GM12878 (cell line): ENCODE results near the gene ZNF45. TPM values are rescaled to one million over a fixed set of nuclear protein-coding genes. Genes with fewer than 3 reads are reported as not detected.
A peak's percentile ranks its signal among the peaks of the same experiment; 100 is the strongest.

ENCODE experiments used
- ATF7 ChIP-seq: fragments of 450-650 bp; IDR thresholded peaks from 2 replicates; pipeline ENCODE4 v1.6.1; 2016; ENCODE audit warnings: low read depth, mild to moderate bottlenecking
- BCL11A ChIP-seq: IDR thresholded peaks from 2 replicates; pipeline ENCODE4 v1.6.1; 2011; ENCODE audit warnings: low read depth, low read length
- BHLHE40 ChIP-seq, 2 experiments: fragments of 450-650 bp in 1 of 2; IDR thresholded peaks; 2 replicates each; pipeline ENCODE4 v1.6.1; 2011 to 2017; ENCODE audit warnings: low read depth in 2 of 2, borderline replicate concordance in 1 of 2, improper control_type of control experiment in 1 of 2, low read length in 1 of 2, mild to moderate bottlenecking in 1 of 2
- BRCA1 ChIP-seq: IDR thresholded peaks from 2 replicates; pipeline ENCODE4 v1.6.1; 2011; ENCODE audit warnings: low read depth, low read length, improper control_type of control experiment
- CBFB ChIP-seq: IDR thresholded peaks from 2 replicates; pipeline ENCODE4 v1.6.1; 2016; ENCODE audit warnings: antibody characterized with exemption, low read depth
- CREB1 ChIP-seq: IDR thresholded peaks from 2 replicates; pipeline ENCODE4 v1.6.1; 2012; ENCODE audit warnings: low read depth, mild to moderate bottlenecking, inconsistent platforms
- GATAD2B ChIP-seq: fragments of 450-650 bp; conservative IDR thresholded peaks from 2 replicates; pipeline ENCODE4 v1.6.1; 2017; ENCODE audit warnings: low read depth, mild to moderate bottlenecking, moderate library complexity
- HCFC1 ChIP-seq: fragments of 150-350 bp; IDR thresholded peaks from 2 replicates; pipeline ENCODE4 v1.6.1; 2014; ENCODE audit warnings: low read length
- IKZF1 ChIP-seq: fragments of 450-650 bp; conservative IDR thresholded peaks from 2 replicates; pipeline ENCODE4 v1.6.1; 2017; ENCODE audit warnings: antibody characterized with exemption, mild to moderate bottlenecking
- MEF2B ChIP-seq: fragments of 450-650 bp; IDR thresholded peaks from 2 replicates; pipeline ENCODE4 v1.6.1; 2018; ENCODE audit warnings: mild to moderate bottlenecking, moderate library complexity; ENCODE audit not compliant: partially characterized antibody, poor library complexity, severe bottlenecking
- MXI1 ChIP-seq: fragments of 150-350 bp; IDR thresholded peaks from 2 replicates; pipeline ENCODE4 v1.6.1; 2011; ENCODE audit warnings: low read depth, mild to moderate bottlenecking, inconsistent platforms, low read length, improper control_type of control experiment
- NR2C1 ChIP-seq: fragments of 450-650 bp; IDR thresholded peaks from 2 replicates; pipeline ENCODE4 v1.6.1; 2017; ENCODE audit warnings: antibody characterized with exemption, mild to moderate bottlenecking, moderate library complexity
- POLR2A ChIP-seq: IDR thresholded peaks from 2 replicates; pipeline ENCODE4 v1.6.1; 2011; ENCODE audit warnings: low read depth, mild to moderate bottlenecking, low read length
- POLR2AphosphoS5 ChIP-seq: IDR thresholded peaks from 2 replicates; pipeline ENCODE4 v1.6.1; 2011; ENCODE audit warnings: mild to moderate bottlenecking, low read length, inconsistent platforms
- RUNX3 ChIP-seq: IDR thresholded peaks from 2 replicates; pipeline ENCODE4 v1.6.1; 2012; ENCODE audit warnings: low read length, inconsistent platforms
- SIN3A ChIP-seq: IDR thresholded peaks from 2 replicates; pipeline ENCODE4 v1.6.1; 2012; ENCODE audit warnings: low read depth, low read length, improper control_type of control experiment
- SMARCA5 ChIP-seq: fragments of 450-650 bp; IDR thresholded peaks from 2 replicates; pipeline ENCODE4 v1.6.1; 2017; ENCODE audit warnings: mild to moderate bottlenecking
- TCF12 ChIP-seq: IDR thresholded peaks from 2 replicates; pipeline ENCODE4 v1.6.1; 2011; ENCODE audit warnings: low read depth, mild to moderate bottlenecking, low read length
- ZNF207 ChIP-seq: fragments of 450-650 bp; IDR thresholded peaks from 2 replicates; pipeline ENCODE4 v1.6.1; 2014; ENCODE audit warnings: antibody characterized with exemption, mild to moderate bottlenecking, borderline replicate concordance
- polyA plus RNA-seq, 11 experiments: library from polyadenylated mRNA; depleted of rRNA in 4 of 11; unstranded in 6 of 11; stranded (reverse) in 5 of 11; fragments of >200 nt; fragmentation: Nextera tagmentation in 4 of 11; fragmentation: Illumina TruSeq in 1 of 11; extraction: Ambion mirVana in 4 of 11; extraction: Trizol in 1 of 11; gene quantifications; 1 replicate in 1 of 11; 2 replicates in 10 of 11; pipeline versions ENCODE4 v1.2.1 to v1.2.3, GENCODE V29; 2011 to 2016; ENCODE audit warnings: inconsistent platforms in 2 of 11, missing spikeins in 2 of 11, low read depth in 1 of 11
- total RNA-seq, 4 experiments: library from RNA; depleted of rRNA in 3 of 4; stranded (reverse); fragments of >200 nt in 3 of 4; fragmentation: Illumina TruSeq in 1 of 4; extraction: Trizol in 1 of 4; gene quantifications; 2 replicates each; pipeline versions ENCODE4 v1.2.1 to v1.2.3, GENCODE V29; 2013 to 2021
- TF ChIP-seq, protein P1 (sequence below): fragments of 450-650 bp; IDR thresholded peaks from 2 replicates; pipeline ENCODE4 v1.6.1; 2016; ENCODE audit warnings: mild to moderate bottlenecking, moderate library complexity, borderline replicate concordance
- TF ChIP-seq, protein P2 (sequence below): IDR thresholded peaks from 2 replicates; pipeline ENCODE4 v1.6.1; 2012; ENCODE audit warnings: low read depth, low read length, improper control_type of control experiment
- TF ChIP-seq, protein P3 (sequence below): IDR thresholded peaks from 2 replicates; pipeline ENCODE4 v1.6.1; 2012; ENCODE audit warnings: low read length, inconsistent platforms
- TF ChIP-seq, protein P4 (sequence below): IDR thresholded peaks from 2 replicates; pipeline ENCODE4 v1.6.1; 2011; ENCODE audit warnings: borderline replicate concordance, low read depth, mild to moderate bottlenecking, moderate library complexity, low read length; ENCODE audit not compliant: insufficient read depth, poor library complexity, severe bottlenecking

Gene ZNF45
- total and polyA plus RNA-seq, 10 of the 15 experiments (the other 5 are each of a cell fraction or from before 2014, with no cell fraction given), result 4.2 to 23.1 (median 15.9) TPM

DNA sequence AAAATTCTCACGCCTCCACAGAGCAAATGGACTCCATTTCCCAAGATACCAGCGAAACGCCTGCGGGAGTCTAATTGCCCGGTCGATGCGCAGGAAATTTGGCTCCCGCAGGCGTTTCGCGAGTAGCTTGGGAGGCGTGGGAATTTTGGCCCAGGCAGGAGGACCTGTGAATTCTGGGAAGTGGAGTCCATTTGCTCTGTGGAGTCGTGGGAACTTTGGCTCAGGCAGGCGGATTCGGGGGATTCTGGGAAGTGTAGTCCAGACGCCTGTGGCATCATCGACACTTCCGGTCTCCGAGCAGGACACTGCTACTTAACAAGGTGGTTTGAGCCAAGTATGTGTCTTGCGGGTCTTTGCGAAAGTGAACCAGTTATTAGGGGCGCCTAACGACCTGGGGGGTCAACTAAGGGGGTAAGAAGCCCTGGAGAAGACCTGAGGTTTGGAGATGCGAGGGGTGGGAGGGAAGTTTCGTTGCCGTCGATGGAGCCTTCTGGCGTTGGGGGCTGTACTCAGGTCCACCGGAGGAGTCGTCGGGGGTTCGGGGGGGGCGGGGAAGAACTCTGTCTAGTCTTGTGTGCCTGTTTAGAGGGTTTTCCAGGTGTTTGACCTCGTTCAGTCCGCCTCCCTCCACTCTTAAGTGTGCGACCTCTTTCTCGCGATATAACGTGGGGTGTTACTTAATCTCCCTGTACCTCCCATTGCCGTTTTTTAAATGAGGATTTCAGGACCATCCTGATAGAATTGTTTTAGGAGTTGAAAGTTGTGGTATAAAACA, 49.0 kb upstream of the ZNF45 start, which contains the start of gene ZNF155 (continued):
- TF ChIP-seq, protein P1, sequence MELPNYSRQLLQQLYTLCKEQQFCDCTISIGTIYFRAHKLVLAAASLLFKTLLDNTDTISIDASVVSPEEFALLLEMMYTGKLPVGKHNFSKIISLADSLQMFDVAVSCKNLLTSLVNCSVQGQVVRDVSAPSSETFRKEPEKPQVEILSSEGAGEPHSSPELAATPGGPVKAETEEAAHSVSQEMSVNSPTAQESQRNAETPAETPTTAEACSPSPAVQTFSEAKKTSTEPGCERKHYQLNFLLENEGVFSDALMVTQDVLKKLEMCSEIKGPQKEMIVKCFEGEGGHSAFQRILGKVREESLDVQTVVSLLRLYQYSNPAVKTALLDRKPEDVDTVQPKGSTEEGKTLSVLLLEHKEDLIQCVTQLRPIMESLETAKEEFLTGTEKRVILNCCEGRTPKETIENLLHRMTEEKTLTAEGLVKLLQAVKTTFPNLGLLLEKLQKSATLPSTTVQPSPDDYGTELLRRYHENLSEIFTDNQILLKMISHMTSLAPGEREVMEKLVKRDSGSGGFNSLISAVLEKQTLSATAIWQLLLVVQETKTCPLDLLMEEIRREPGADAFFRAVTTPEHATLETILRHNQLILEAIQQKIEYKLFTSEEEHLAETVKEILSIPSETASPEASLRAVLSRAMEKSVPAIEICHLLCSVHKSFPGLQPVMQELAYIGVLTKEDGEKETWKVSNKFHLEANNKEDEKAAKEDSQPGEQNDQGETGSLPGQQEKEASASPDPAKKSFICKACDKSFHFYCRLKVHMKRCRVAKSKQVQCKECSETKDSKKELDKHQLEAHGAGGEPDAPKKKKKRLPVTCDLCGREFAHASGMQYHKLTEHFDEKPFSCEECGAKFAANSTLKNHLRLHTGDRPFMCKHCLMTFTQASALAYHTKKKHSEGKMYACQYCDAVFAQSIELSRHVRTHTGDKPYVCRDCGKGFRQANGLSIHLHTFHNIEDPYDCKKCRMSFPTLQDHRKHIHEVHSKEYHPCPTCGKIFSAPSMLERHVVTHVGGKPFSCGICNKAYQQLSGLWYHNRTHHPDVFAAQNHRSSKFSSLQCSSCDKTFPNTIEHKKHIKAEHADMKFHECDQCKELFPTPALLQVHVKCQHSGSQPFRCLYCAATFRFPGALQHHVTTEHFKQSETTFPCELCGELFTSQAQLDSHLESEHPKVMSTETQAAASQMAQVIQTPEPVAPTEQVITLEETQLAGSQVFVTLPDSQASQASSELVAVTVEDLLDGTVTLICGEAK, result peak; percentile 85
- TF ChIP-seq GATAD2B, result peak; percentile 87
- peak in 1 of 2 experiments; percentile 52; a peak in 2 of 4 replicates for TF ChIP-seq BHLHE40 (IDR thresholded peaks at IDR 0.05; ENCODE audit: borderline replicate concordance in 1 of 2, low read depth in 2 of 2, low read length in 1 of 2)
- peak; percentile 63; the same call in 1 of the 2 replicates for TF ChIP-seq NR2C1
- peak; percentile 58; the same call in 1 of the 2 replicates for TF ChIP-seq ATF7
- TF ChIP-seq ZNF207, result 0 out of 2 replicates have a peak, but pooled peaks have one; percentile 81
- TF ChIP-seq, protein P2, sequence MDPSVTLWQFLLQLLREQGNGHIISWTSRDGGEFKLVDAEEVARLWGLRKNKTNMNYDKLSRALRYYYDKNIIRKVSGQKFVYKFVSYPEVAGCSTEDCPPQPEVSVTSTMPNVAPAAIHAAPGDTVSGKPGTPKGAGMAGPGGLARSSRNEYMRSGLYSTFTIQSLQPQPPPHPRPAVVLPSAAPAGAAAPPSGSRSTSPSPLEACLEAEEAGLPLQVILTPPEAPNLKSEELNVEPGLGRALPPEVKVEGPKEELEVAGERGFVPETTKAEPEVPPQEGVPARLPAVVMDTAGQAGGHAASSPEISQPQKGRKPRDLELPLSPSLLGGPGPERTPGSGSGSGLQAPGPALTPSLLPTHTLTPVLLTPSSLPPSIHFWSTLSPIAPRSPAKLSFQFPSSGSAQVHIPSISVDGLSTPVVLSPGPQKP, result peak; percentile 90
- TF ChIP-seq POLR2AphosphoS5, result peak; percentile 73
- TF ChIP-seq, protein P3, sequence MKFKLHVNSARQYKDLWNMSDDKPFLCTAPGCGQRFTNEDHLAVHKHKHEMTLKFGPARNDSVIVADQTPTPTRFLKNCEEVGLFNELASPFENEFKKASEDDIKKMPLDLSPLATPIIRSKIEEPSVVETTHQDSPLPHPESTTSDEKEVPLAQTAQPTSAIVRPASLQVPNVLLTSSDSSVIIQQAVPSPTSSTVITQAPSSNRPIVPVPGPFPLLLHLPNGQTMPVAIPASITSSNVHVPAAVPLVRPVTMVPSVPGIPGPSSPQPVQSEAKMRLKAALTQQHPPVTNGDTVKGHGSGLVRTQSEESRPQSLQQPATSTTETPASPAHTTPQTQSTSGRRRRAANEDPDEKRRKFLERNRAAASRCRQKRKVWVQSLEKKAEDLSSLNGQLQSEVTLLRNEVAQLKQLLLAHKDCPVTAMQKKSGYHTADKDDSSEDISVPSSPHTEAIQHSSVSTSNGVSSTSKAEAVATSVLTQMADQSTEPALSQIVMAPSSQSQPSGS, result no peak
- peak; percentile 92 for TF ChIP-seq HCFC1
- peak; percentile 39 for TF ChIP-seq MXI1
- TF ChIP-seq IKZF1, result peak; percentile 97
- TF ChIP-seq CBFB, result peak; percentile 34; the same call in 1 of the 2 replicates
- TF ChIP-seq SIN3A, result no peak
- no peak for TF ChIP-seq SMARCA5
- TF ChIP-seq POLR2A, result peak; percentile 62; the same call in 1 of the 2 replicates
- TF ChIP-seq CREB1, result peak; percentile 68
- 0 out of 2 replicates have a peak, but pooled peaks have one; percentile 54 for TF ChIP-seq BRCA1
- 0 out of 2 replicates have a peak, but pooled peaks have one; percentile 39 for TF ChIP-seq TCF12
- TF ChIP-seq, protein P4, sequence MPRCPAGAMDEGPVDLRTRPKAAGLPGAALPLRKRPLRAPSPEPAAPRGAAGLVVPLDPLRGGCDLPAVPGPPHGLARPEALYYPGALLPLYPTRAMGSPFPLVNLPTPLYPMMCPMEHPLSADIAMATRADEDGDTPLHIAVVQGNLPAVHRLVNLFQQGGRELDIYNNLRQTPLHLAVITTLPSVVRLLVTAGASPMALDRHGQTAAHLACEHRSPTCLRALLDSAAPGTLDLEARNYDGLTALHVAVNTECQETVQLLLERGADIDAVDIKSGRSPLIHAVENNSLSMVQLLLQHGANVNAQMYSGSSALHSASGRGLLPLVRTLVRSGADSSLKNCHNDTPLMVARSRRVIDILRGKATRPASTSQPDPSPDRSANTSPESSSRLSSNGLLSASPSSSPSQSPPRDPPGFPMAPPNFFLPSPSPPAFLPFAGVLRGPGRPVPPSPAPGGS, result peak; percentile 48
- TF ChIP-seq MEF2B, result peak; percentile 35
- 0 out of 2 replicates have a peak, but pooled peaks have one; percentile 3 for TF ChIP-seq BCL11A
- peak; percentile 42 for TF ChIP-seq RUNX3
